Activated CD4-positive, alpha-beta T cell treated with anti-CD3 and anti-CD28 coated beads for 48 hours (primary cell): ENCODE measurements around the gene FBXO34.

Experiments
- DNase-seq: peaks from one replicate; pipeline ENCODE4 v3.0.0-alpha.2; 2020

The FBXO34 gene

GRCh38 chr14:55272922-55273321 lies 1.7 kb downstream of the FBXO34 start:
- no peak for DNase-seq

GRCh38 chr14:55274146-55274545 lies 2.9 kb downstream of the FBXO34 start:
- DNase-seq, result no peak

- no peak for DNase-seq
Measured at GRCh38 chr14:55274751-55275150, 3.5 kb downstream of the FBXO34 start.

GRCh38 chr14:55276736-55277135 lies 5.5 kb downstream of the FBXO34 start:
- no peak for DNase-seq

- peak; percentile 17 for DNase-seq
Measured at GRCh38 chr14:55277972-55278740, 6.9 kb downstream of the FBXO34 start.

GRCh38 chr14:55279384-55279783 lies 8.2 kb downstream of the FBXO34 start:
- no peak for DNase-seq

GRCh38 chr14:55281316-55281839 lies 10.2 kb downstream of the FBXO34 start:
- DNase-seq, result no peak

GRCh38 chr14:55285048-55285652 lies 13.9 kb downstream of the FBXO34 start:
- DNase-seq, result no peak

GRCh38 chr14:55288439-55288838 lies 17.2 kb downstream of the FBXO34 start:
- no peak for DNase-seq

GRCh38 chr14:55291480-55292081 lies 20.4 kb downstream of the FBXO34 start:
- DNase-seq, result no peak

GRCh38 chr14:55294603-55295002 lies 23.4 kb downstream of the FBXO34 start:
- DNase-seq, result no peak

- DNase-seq, result peak; percentile 41
Measured at GRCh38 chr14:55297611-55298499, 26.6 kb downstream of the FBXO34 start.

GRCh38 chr14:55298500-55298822 lies 27.2 kb downstream of the FBXO34 start:
- DNase-seq, result no peak

GRCh38 chr14:55301437-55302121 lies 30.4 kb downstream of the FBXO34 start:
- DNase-seq, result no peak

- no peak for DNase-seq
Measured at GRCh38 chr14:55302367-55303124, 31.3 kb downstream of the FBXO34 start.

- DNase-seq, result no peak
Measured at GRCh38 chr14:55303125-55303499, 31.9 kb downstream of the FBXO34 start.

GRCh38 chr14:55303691-55304145 lies 32.5 kb downstream of the FBXO34 start:
- DNase-seq, result no peak

GRCh38 chr14:55306938-55307589 lies 35.8 kb downstream of the FBXO34 start:
- DNase-seq, result no peak

- DNase-seq, result no peak
Measured at GRCh38 chr14:55309154-55309553, 37.9 kb downstream of the FBXO34 start.

- no peak for DNase-seq
Measured at GRCh38 chr14:55309761-55310365, 38.6 kb downstream of the FBXO34 start.
